Measurements from ENCODE around the gene NUAK1. TPM values are rescaled to one million over a fixed set of nuclear protein-coding genes. Genes with fewer than 3 reads are reported as not detected.

Gene NUAK1
- total RNA-seq: not detected

DNA sequence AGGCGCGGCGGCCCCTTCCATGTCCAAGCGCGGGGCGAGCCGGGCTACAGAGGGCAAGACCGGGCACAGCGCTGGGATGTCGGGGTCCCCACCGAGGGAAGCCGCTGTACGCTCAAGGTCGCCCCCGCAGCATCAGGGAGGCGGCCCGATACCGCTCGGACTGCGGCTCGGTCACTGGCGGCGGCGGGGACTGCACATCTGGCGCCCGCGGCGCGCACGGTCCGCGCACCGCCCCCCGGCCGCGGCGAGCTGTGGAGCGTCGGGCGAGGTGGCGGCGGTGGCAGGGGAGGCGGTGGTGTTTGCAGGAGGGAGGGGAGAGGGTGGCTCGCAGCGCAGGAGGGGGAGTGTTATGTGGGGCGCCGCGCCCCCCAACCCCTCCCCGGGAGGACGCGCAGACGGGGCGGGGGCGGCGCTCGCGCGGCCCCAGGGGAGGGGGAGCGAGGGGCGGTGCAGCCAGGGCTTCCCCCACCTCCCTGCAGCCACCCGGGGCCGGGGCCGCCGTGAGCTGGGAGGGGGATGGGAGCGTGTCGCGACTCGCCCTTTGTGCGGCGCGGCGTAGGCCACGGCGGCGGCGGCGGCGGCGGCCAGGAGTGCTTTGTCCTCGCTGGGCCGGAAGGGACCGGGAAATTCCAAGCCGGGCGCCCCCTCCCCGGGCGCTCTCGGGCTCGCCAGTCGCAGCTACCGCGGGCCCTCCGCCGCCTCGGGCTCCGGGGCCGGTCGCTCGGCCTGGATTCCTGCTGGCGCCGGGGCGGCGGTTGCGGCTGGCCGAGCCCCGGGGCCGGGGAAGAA, at the start of gene NUAK1:
Gene NUAK1 (minus strand): TSS at position 322 of the 789 bp plus-strand sequence. CDS start 301 bp downstream, at position 21.
- CTCF ChIA-PET: interaction anchor here (1.0 to 1.2 kb wide), 2 partner anchors 18 to 718 kb away, joined by 3 to 5 read pairs; no protein-coding TSS in a partner anchor
- POLR2A ChIA-PET: no interaction called here

DNA sequence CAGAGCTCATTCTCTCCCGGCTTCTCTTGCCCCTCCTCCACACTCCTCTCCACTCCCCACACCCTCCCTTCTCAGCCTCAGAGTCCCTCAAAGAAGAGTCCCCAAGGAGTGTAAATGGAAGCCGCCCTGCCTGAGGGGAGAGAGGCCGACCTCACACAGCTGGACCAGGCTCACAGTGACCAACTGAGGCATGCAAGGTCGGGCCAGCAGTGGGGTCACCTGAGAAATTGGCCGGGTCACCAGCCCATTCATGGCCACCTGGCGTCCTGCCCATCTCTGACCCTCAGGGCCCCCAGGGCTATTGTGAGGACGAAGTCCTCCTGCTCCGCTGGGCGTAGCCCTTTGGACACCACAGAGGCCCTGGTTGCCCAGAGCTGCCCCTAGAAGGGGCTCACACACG, 49.5 kb upstream of the NUAK1 start:
- ChIA-PET POLR2A (no interaction called here), CTCF (interaction anchor here (1.4 kb wide), 1 partner anchor 9 kb away, joined by 4 read pairs; no protein-coding TSS in a partner anchor)

DNA sequence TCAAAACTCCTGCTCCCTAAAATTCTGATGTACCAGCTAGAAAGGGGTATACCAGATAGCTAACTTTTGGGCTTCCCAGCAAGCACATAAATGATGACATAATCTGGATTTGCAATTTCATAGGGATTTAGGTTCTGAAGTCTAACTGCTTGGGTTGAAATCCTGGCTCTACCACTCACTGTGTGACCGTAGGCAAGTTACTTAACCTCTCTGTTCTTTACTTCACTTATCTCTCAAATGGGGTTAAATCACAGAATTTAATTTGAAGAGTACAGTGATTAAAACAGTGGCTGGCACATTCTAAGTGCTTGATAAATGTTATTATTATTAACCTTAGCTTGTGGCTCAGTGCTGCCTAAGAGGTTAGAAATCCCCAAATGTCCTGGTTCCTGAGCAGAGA, 49.1 kb upstream of the NUAK1 start:
- POLR2A ChIA-PET: no interaction called here

DNA sequence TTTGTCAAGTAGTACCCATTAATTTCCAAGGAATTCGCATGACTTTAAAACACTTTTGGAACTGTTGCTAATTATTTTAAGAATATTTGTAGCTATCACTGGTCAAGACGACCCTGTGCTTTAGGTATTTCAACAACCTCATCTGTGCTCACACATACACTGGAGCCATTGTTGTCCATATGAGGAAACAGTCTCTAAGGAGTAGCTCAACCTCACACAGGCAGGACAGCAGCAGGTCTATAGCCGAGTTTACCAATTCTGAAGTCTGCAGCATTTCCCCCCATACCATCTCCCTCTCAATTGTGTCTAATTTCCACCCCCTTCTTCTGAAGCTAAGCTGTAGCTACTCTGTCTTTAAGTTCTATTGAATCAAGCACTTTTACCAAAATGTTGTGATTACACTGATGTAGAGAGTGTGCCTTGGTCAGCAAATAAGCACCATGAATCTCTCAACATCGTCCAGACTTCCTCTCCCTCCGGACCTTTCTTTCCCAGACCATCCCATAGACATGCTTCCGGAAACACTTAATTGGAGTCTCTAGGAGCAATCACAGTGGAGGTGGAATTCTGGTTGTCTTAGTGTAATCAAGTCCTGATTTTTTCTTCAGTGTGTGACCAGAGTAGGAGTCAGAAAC, 48.5 kb upstream of the NUAK1 start:
- ChIA-PET CTCF (interaction anchor here (1.3 kb wide), 1 partner anchor 37 kb away, joined by 3 read pairs; no protein-coding TSS in a partner anchor), POLR2A (no interaction called here)

More for the DNA sequence above, 49.1 kb upstream of the NUAK1 start:
- CTCF ChIA-PET: interaction anchor here (1.3 to 1.4 kb wide), 2 partner anchors 9 to 36 kb away, joined by 3 to 4 read pairs; no protein-coding TSS in a partner anchor

DNA sequence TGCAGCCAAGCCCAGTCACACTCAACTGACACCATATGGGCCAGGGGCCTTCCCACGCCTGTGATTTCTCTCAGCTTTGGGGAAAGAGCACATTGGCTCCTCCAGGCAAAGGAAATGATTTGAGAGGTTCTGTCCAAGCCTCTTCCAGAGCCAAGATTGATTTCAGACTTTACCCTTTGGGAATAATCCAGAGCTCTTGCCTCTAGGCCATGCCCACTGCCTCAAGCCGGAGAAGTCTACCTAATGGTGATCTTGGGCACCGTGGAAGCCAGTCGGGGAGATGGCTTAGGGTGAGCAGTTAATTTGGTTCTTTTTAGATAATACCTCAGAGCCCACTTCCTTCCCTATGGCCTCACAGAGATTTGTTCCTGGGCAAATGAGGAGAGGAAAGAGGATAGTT, 45.0 kb upstream of the NUAK1 start:
- POLR2A ChIA-PET: no interaction called here
- CTCF ChIA-PET: no interaction called here

DNA sequence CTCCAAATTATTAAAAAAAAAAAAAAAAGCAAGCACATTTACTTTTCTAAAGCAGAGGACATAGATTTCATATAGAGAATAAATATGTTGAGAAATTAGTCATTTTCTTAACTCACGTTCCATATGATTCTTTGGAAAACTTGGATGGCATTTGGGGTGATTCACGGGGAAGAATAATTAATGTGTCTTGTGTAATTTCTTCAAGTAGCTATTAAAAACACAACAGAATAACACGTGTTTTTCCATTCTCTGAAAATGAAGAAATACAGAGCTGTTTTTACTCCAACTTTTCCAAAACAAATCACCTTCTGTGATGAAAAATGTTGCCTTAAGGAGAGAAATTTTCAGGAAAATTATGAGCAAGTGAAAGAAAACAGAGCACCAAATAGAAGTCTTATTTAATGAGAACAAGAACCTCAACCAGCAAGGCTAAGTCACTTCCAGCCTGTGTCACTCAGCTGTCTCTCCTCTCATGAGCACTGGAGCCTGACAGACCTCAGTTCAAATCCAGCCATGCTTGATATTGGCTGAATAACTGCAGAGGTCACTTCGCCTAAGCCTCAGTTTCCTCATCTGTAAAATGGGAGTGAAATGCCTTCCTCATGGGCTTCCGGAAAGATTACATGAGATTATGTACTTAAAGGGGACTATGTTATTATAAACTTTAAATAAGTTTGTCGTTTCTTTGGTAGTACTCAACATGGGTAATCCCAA, 42.8 kb upstream of the NUAK1 start:
- POLR2A ChIA-PET: interaction anchor here (0.6 kb wide), 1 partner anchor 72 kb away, joined by 5 read pairs; no protein-coding TSS in a partner anchor
- CTCF ChIA-PET: no interaction called here

DNA sequence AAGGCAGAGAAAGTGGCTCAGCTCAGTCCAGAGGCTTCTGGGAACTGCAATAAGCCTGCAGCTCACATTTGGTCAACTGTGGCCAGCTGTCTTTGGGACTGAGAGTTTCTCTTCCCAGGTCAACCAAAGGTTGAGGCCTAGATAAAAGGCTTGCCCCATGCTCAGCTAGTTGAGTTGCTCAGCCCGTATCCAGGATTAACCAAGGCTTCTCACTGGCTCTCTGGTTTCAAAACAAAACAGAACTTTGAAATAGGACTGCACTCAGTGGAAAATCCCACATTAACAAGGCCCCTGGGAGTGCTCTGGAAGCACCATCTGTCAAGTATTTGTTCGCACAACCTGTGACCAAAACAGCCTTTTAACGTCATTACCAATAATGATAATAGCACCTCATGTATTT, 40.3 kb upstream of the NUAK1 start:
- CTCF ChIA-PET: interaction anchor here (1.4 kb wide), 1 partner anchor 9 kb away, joined by 4 read pairs; no protein-coding TSS in a partner anchor
- POLR2A ChIA-PET: no interaction called here

DNA sequence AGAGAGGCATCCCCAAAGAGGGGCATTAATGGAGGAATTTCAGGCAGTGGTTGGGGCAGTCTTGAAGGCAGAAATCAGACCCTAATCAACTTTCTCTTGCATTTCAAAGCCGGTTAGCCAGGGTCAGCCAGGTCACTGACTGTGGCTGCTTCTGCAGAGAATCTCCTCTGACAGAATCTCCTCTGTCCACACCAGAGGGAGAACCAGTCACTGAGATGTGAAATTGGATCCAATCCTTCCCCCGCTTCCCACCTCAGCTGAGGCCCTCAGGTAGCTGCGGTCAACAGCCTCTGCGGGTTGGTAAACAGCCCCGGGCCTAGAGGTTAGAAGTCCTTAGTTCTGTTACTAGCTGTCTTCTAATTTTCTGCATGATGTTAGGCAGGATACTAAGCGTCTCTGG, 39.8 kb upstream of the NUAK1 start:
- ChIA-PET CTCF (interaction anchor here (1.4 kb wide), 1 partner anchor 10 kb away, joined by 4 read pairs; no protein-coding TSS in a partner anchor), POLR2A (no interaction called here)

DNA sequence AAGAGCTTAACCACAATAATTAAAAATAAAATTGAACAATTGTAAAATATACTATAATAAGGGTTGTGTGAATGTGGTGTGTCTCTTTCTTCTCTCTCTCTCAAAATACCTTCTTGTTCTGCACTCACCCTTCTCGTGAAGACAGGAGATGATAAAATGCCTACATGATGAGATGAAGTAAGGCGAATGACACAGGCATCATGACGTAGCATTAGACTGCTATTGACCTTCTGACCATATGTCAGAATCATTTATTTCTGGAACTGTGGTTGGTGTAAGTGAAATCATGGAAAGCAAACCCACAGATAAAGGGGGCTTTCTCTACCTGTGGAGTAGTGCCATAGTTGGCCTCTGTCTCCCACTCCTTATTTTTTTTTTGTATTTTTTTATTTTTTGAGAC, 37.8 kb upstream of the NUAK1 start:
- ChIA-PET CTCF (no interaction called here), POLR2A (interaction anchor here (0.6 kb wide), 1 partner anchor 84 kb away, joined by 3 read pairs; no protein-coding TSS in a partner anchor)

DNA sequence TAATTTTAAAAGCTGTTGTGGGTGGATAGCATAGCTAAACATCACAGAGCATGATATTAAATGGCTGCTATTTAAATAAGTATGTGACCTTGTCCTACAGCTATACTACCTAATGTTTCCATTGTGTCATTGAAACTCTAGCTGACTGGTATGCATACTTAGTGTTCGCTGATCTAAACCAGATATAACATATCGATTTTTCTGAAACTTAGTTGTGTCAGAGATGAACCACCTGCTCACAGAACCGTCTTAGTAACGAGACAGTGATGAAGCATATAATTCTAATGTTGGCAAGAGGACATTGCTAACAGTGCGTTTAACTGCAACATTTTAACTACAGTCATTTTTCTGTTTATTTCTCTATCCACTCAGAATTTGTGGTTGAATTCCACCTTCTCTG, 36.1 kb upstream of the NUAK1 start:
- ChIA-PET CTCF (no interaction called here), POLR2A (no interaction called here)

DNA sequence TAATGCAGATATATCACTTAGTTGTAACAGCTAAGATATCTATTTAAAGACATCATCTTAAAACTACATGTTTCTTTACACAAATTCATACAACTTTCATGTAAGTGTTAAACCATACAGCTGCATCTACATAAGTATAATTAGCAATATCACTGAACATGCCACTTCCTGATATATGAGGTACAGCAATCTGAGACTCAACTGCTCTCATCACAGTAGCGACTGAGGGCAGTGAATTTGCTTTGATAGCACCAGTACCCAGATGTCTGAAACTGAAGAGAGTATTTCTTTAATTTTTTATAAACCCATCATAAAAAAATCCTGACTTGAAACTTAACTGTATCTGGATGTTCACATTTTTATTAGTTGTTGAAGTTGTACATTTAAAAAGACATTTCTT, 34.7 kb upstream of the NUAK1 start:
- ChIA-PET CTCF (no interaction called here), POLR2A (no interaction called here)

DNA sequence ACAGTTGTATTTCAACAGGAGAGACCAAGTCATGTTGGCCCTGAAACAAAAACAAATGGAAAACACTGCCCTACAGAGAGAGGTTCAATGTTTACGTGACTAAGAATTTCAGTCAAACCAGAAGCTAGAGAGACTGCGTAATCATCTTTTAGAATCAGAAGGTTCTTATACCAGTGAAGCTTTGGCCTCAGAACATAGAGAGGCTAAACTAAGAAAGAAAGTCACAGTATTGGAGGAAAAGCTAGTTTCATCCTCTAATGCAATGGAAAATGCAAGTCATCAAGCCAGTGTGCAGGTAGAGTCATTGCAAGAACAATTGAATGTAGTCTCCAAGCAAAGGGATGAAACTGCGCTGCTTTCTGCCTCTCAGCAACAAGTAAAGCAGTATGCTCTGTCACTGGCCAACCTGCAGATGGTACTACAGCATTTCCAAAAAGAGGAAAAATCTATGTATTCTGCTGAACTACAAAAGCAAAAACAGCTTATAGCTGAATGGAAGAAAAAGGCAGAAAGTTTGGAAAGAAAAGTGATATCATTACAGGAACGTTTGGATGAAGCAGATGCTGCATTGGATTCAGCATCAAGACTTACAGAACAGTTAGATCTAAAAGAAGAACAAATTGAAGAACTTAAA, 32.5 kb upstream of the NUAK1 start:
- ChIA-PET CTCF (no interaction called here), POLR2A (no interaction called here)

DNA sequence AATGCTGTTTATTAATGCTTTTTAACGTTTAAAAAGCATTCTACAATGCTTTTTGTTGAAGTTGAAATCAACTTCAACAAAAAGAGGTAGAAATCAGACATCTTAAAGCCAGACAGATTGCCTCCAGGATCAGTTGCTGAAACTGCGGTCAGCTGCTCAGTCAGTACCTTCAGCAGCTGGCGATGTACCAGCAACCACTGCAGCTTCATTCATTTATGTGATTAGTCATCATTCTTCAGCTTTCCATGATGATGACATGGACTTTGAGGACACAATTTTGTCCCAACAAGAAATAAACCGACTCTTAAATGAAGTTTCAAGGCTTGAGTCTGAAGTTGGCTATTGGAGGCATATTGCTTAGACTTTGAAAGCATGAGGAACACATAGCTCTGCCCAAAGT, 31.5 kb upstream of the NUAK1 start:
- CTCF ChIA-PET: no interaction called here
- POLR2A ChIA-PET: no interaction called here

DNA sequence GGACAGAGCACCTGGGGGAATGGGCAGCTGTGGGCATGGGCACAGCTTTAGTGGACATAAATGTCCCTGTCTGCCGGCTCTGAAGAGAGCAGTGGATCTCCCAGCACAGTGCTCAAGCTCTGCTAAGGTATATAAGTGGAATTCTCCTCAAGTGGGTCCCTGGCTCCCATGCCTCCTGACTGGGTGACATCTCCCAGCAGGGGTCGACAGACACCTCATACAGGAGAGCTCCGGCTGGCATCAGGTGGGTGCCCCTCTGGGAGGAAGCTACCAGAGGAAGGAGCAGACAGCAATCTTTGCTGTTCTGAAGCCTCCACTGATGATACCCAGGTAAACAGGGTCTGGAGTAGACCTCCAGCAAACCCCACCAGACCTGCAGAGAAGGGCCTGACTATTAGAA, 25.0 kb upstream of the NUAK1 start:
- ChIA-PET CTCF (no interaction called here), POLR2A (no interaction called here)

DNA sequence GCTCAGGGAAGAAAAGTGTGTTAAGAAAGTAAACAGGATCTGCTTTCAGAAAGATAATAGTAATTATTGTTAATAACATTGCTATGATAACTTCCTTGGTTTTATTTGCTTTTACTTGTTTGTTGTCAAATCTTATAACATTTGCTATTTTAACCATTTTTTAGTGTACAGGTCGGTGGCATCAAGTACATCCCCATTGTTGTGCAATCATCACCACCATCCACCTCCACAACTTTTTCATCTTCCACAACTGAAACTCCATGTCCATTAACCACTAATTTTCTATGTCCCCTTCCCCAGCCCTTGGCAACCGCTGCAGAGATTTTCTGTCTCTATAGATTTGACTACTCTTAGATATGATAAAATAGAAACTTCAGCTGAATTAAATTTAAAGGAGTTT, 22.7 kb upstream of the NUAK1 start:
- ChIA-PET POLR2A (no interaction called here), CTCF (no interaction called here)

DNA sequence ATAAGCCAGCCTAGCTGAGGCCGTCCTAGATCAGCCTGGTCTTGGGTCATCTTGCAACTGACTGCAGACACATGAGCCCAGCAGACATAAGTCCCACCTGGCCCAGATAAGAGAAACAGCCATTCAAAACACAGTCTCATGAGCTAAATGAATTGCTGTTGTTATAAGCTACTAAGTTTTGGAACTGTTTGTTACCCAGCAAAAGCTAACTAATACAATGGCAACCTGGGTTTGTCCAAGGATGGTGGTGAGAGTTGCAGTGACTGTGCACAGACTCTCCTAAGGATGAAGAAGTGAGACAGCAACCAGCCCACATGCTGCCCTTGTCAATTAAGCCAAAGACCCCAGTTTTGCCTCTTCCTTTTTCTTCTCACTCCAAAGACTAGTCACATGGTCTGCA, 22.2 kb upstream of the NUAK1 start:
- ChIA-PET CTCF (no interaction called here), POLR2A (no interaction called here)

DNA sequence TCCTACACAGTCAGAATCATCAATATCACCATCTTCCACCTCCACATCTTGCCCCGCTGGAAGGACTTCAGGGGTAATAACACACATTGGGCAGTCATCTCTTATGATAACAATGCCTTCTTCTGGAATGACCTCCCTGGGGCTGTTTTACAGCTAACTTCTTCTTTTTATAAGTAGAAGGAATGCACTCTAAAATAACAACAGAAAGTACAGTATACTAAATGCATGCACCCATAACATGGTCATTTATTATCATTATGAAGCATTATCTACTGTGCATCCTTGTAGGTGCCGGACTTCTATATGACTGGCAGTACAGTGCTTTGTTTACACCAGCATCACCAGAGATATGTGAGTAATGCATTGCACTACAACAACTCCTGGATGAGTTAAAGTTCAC, 19.0 kb upstream of the NUAK1 start:
- ChIA-PET POLR2A (no interaction called here), CTCF (interaction anchor here (1.4 kb wide), 1 partner anchor 21 kb away, joined by 3 read pairs; no protein-coding TSS in a partner anchor)

DNA sequence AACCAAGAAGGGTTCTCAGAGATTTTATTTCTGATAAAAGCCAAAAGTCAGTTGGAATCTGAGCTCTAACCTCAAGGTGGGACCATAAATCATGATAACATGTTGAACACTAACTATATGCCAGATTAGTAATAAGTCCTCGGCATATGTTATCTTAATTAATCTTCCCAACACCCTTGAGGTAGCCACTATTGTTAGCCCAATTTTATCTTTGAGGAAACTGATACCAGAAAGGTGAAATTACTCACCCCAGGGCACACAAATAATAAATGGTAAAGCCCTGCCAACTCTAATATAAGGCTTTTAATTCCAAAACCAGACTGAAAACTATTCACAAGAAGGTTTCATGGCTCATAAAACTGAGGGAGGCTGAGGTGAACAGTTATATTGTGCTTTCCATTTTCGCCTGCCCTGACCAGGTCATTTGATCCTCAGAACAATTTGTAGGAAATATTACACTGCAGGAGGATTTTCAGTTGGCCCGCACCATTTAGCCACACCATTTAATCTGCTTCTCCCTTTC, 16.1 kb upstream of the NUAK1 start:
- POLR2A ChIA-PET: no interaction called here
- CTCF ChIA-PET: no interaction called here

DNA sequence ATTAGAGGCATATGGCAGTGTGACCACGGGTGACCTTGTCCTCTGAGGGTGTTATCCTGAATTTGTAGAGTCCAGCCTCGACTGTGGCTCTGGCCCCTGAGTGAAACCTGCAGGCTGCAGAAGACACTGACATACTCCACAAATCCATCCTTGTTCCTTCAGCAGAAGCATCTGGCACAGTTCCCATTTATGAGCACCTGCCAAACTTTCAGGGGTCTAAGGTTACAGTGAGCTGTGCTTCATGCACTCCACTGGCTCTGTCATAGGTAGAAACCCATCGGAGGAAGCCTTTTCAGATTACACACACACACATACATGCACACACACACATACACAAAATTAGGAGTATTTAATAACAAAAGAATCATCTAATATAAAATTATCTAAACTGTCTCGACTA, 13.6 kb upstream of the NUAK1 start:
- POLR2A ChIA-PET: no interaction called here
- CTCF ChIA-PET: no interaction called here

DNA sequence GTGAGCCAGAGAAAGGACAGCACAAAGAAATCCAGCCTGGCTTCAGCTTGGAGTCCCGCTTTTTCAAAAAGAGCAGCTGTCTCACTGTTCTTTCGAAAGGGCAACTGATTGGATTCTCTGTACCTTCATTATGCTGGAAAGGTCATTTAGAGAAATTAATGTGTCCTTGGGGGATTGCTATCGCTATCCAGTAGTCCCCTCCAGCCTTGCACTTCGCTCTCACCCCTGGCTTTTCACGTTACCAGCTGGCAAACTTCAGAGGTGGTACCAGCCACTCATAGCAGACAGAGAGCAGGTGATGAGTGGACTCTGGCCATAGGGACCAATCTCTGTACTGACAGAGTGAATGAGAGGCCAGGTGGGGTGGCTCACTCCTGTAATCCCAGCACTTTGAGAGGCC, 11.8 kb upstream of the NUAK1 start:
- CTCF ChIA-PET: no interaction called here
- POLR2A ChIA-PET: no interaction called here

Measured in activated CD8-positive, alpha-beta memory T cell treated with anti-CD3 and anti-CD28 coated beads for 36 hours (primary cell).